Measurements from ENCODE around the gene MRM2. TPM values are rescaled to one million over a fixed set of nuclear protein-coding genes. Genes with fewer than 3 reads are reported as not detected.

The MRM2 gene
- total RNA-seq, 2 experiments from 2014 or later: 45.1 to 52.3 TPM

DNA sequence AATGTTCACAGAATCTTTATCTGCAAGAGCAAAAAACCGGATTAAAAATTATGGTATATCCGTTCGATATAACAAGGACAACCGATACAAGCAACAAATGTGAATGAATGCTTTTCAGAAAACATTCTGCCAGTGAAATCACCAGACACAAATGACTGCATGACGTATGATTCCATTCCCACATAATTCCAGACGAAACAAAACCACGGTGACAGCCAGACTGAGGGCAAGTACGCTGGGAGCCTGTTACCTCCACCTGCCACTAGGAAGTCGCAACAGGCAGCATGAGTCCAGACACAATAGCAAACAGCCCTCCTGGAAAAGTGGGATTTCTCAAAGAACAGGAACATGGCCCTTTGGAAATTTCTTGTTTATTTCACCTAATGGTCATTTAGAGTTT lies 51.0 kb downstream of the MRM2 start:
- POLR2A ChIA-PET: interaction anchor here (1.5 kb wide), 1 partner anchor 14 kb away, joined by 3 read pairs; no protein-coding TSS in a partner anchor
- H3K4me1 ChIP-seq (ENCODE audit: insufficient read depth, low read length, poor library complexity, severe bottlenecking): no peaks in the 10 kb centered on the region
- H3K4me3 ChIP-seq (ENCODE audit: low read depth, low read length, poor library complexity, severe bottlenecking): no peak overlapping the region
- no peak overlapping the region for H3K4me2 ChIP-seq (ENCODE audit: low read length)
- CTCF ChIA-PET (ENCODE audit: unreplicated experiment): no interaction called here
- DNase-seq (ENCODE audit: low spot score): no peak
- H3K36me3 ChIP-seq (ENCODE audit: insufficient read depth, low read length): peaks cover 83% of the 10 kb centered on the region
- no peaks in the 10 kb centered on the region for H4K20me1 ChIP-seq (ENCODE audit: insufficient read depth, low read length)
- no peak overlapping the region for H2AFZ ChIP-seq (ENCODE audit: low read length)
- intact Hi-C loops (cut with micrococcal nuclease; ENCODE audit: unreplicated experiment): loop anchor here (2.0 to 5.0 kb wide), 2 partner anchors 18 to 89 kb away; no protein-coding TSS in a partner anchor
- H3K79me2 ChIP-seq (ENCODE audit: insufficient read depth, low read depth, low read length): no peaks in the 10 kb centered on the region
- no peaks in the 10 kb centered on the region for H3K9me2 ChIP-seq (ENCODE audit: insufficient read depth, low read length)
- no peak overlapping the region for H3K27ac ChIP-seq (ENCODE audit: low read depth, low read length, poor library complexity, severe bottlenecking)
- TF ChIP-seq, protein P1, sequence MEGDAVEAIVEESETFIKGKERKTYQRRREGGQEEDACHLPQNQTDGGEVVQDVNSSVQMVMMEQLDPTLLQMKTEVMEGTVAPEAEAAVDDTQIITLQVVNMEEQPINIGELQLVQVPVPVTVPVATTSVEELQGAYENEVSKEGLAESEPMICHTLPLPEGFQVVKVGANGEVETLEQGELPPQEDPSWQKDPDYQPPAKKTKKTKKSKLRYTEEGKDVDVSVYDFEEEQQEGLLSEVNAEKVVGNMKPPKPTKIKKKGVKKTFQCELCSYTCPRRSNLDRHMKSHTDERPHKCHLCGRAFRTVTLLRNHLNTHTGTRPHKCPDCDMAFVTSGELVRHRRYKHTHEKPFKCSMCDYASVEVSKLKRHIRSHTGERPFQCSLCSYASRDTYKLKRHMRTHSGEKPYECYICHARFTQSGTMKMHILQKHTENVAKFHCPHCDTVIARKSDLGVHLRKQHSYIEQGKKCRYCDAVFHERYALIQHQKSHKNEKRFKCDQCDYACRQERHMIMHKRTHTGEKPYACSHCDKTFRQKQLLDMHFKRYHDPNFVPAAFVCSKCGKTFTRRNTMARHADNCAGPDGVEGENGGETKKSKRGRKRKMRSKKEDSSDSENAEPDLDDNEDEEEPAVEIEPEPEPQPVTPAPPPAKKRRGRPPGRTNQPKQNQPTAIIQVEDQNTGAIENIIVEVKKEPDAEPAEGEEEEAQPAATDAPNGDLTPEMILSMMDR (conservative IDR thresholded peaks at IDR 0.05; ENCODE audit: low read length): no peak
- no peak for TF ChIP-seq EZH2phosphoT487 (IDR thresholded peaks at IDR 0.05; ENCODE audit: borderline replicate concordance, low read depth, low read length)
- peaks cover 20% of the 10 kb centered on the region for H3K9me3 ChIP-seq (ENCODE audit: low read length)
- BruUV-seq (replicated peaks): no TSS peak

DNA sequence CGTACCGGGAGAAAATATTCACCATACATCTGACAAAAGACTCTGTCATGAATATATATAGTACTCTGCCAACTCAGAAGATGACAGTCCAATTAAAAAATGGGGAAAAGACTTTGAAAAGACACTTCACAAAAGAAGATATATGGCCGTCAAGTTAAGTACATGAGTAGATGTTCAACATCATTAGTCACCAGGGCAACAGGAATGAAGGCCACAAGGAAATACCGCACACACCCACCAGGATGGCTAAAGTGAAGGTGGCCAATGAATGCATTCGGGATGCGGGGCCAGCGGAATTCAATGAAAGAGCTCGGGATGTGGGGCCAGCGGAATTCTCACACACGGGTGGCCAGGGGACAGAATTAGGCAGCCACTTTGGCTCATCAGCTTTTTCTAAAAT lies 51.5 kb downstream of the MRM2 start:
- intact Hi-C loops (cut with micrococcal nuclease; ENCODE audit: unreplicated experiment): loop anchor here (2.0 to 5.0 kb wide), 2 partner anchors 18 to 88 kb away; no protein-coding TSS in a partner anchor
- Histone ChIP-seq H2AFZ (ENCODE audit: low read length) (no peak overlapping the region), H3K4me2 (ENCODE audit: low read length) (no peak overlapping the region), H3K36me3 (ENCODE audit: insufficient read depth, low read length) (peaks cover 83% of the 10 kb centered on the region), H3K9me2 (ENCODE audit: insufficient read depth, low read length) (no peaks in the 10 kb centered on the region), H4K20me1 (ENCODE audit: insufficient read depth, low read length) (no peaks in the 10 kb centered on the region), H3K27ac (ENCODE audit: low read depth, low read length, poor library complexity, severe bottlenecking) (no peak overlapping the region), H3K4me1 (ENCODE audit: insufficient read depth, low read length, poor library complexity, severe bottlenecking) (no peaks in the 10 kb centered on the region), H3K9me3 (ENCODE audit: low read length) (peaks cover 19% of the 10 kb centered on the region), H3K79me2 (ENCODE audit: insufficient read depth, low read depth, low read length) (no peaks in the 10 kb centered on the region), H3K4me3 (ENCODE audit: low read depth, low read length, poor library complexity, severe bottlenecking) (no peak overlapping the region)
- ChIA-PET CTCF (ENCODE audit: unreplicated experiment) (no interaction called here), POLR2A (interaction anchor here (0.6 to 1.5 kb wide), 2 partner anchors 14 to 222 kb away, joined by 3 to 4 read pairs; no protein-coding TSS in a partner anchor)
- DNase-seq (ENCODE audit: low spot score): no peak
- no peak for TF ChIP-seq EZH2phosphoT487 (IDR thresholded peaks at IDR 0.05; ENCODE audit: borderline replicate concordance, low read depth, low read length)
- TF ChIP-seq, protein P1 (conservative IDR thresholded peaks at IDR 0.05; ENCODE audit: low read length): no peak
- no TSS peak for BruUV-seq (replicated peaks)

DNA sequence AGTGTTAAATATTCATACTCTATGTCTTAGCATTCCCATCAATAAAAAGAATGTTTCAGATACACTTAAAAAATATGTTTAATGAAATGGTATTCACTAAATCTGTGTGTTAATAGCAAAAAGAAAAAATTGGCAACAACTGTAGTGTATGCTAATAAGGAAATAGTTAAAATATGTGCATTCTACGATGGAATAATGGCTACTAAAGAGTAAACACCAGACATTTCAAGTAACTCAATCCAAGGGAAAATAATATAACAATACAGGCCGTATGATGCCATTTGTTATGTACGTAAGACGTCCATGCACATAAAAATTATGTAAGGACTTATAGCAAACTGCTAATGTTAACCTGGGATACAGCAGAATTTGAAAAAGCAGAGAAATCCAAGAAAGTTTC lies 55.8 kb downstream of the MRM2 start:
- TF ChIP-seq, protein P1 (conservative IDR thresholded peaks at IDR 0.05; ENCODE audit: low read length): no peak
- TF ChIP-seq EZH2phosphoT487 (IDR thresholded peaks at IDR 0.05; ENCODE audit: borderline replicate concordance, low read depth, low read length): no peak
- CTCF ChIA-PET (ENCODE audit: unreplicated experiment): no interaction called here
- H3K36me3 ChIP-seq (ENCODE audit: insufficient read depth, low read length): peaks cover 69% of the 10 kb centered on the region
- H4K20me1 ChIP-seq (ENCODE audit: insufficient read depth, low read length): no peaks in the 10 kb centered on the region
- BruUV-seq (replicated peaks): no TSS peak
- no peaks in the 10 kb centered on the region for H3K79me2 ChIP-seq (ENCODE audit: insufficient read depth, low read depth, low read length)
- H3K9me3 ChIP-seq (ENCODE audit: low read length): 0 out of 2 replicates have a peak, but pooled peaks cover 14% of the 10 kb centered on the region
- no peak overlapping the region for H2AFZ ChIP-seq (ENCODE audit: low read length)
- no peak overlapping the region for H3K4me3 ChIP-seq (ENCODE audit: low read depth, low read length, poor library complexity, severe bottlenecking)
- no peaks in the 10 kb centered on the region for H3K4me1 ChIP-seq (ENCODE audit: insufficient read depth, low read length, poor library complexity, severe bottlenecking)
- H3K27ac ChIP-seq (ENCODE audit: low read depth, low read length, poor library complexity, severe bottlenecking): no peak overlapping the region
- no peak overlapping the region for H3K4me2 ChIP-seq (ENCODE audit: low read length)
- intact Hi-C loops (cut with micrococcal nuclease; ENCODE audit: unreplicated experiment): no loop called here
- H3K9me2 ChIP-seq (ENCODE audit: insufficient read depth, low read length): no peaks in the 10 kb centered on the region
- DNase-seq (ENCODE audit: low spot score): no peak
- POLR2A ChIA-PET: interaction anchor here (0.6 to 0.7 kb wide), 2 partner anchors 43 to 144 kb away, joined by 3 read pairs; no protein-coding TSS in a partner anchor

Measured in OCI-LY7 (cell line).